ENCODE data around the gene ELMO1.

Gene ELMO1

GRCh38 chr7:36994456-36995112 is 454.1 kb downstream of the ELMO1 start:
- Histone ChIP-seq H3K4me1 (no peaks in the 10 kb centered on the region), H3K79me2 (no peaks in the 10 kb centered on the region), H3K4me3 (ENCODE audit: low read depth, low read length) (no peak overlapping the region), H3K9me3 (ENCODE audit: control insufficient read depth, low read length) (no peaks in the 10 kb centered on the region), H3K36me3 (ENCODE audit: control insufficient read depth, insufficient read depth, low read length) (no peaks in the 10 kb centered on the region), H2AFZ (no peak overlapping the region), H3K27me3 (ENCODE audit: control insufficient read depth, insufficient read depth, low read length) (no peaks in the 10 kb centered on the region), H3K4me2 (ENCODE audit: low read length) (no peak overlapping the region), H3K9ac (no peak overlapping the region), H3K27ac (no peak overlapping the region)
- TF ChIP-seq CTCF (IDR thresholded peaks at IDR 0.05), result no peak

GRCh38 chr7:36986948-36987724 is 461.5 kb downstream of the ELMO1 start:
- Histone ChIP-seq H3K9ac (no peak overlapping the region), H3K9me3 (ENCODE audit: control insufficient read depth, low read length) (no peaks in the 10 kb centered on the region), H3K79me2 (no peaks in the 10 kb centered on the region), H2AFZ (no peak overlapping the region), H3K36me3 (ENCODE audit: control insufficient read depth, insufficient read depth, low read length) (no peaks in the 10 kb centered on the region), H3K27ac (no peak overlapping the region), H3K4me1 (no peaks in the 10 kb centered on the region), H3K4me2 (ENCODE audit: low read length) (no peak overlapping the region), H3K4me3 (ENCODE audit: low read depth, low read length) (no peak overlapping the region), H3K27me3 (ENCODE audit: control insufficient read depth, insufficient read depth, low read length) (no peaks in the 10 kb centered on the region)
- TF ChIP-seq CTCF (IDR thresholded peaks at IDR 0.05), result peak; percentile 74

GRCh38 chr7:36986511-36986933 is 462.1 kb downstream of the ELMO1 start:
- no peak overlapping the region for H3K27ac ChIP-seq
- no peaks in the 10 kb centered on the region for H3K27me3 ChIP-seq (ENCODE audit: control insufficient read depth, insufficient read depth, low read length)
- H3K4me3 ChIP-seq (ENCODE audit: low read depth, low read length), result no peak overlapping the region
- no peak overlapping the region for H3K4me2 ChIP-seq (ENCODE audit: low read length)
- no peak overlapping the region for H3K9ac ChIP-seq
- H3K36me3 ChIP-seq (ENCODE audit: control insufficient read depth, insufficient read depth, low read length), result no peaks in the 10 kb centered on the region
- no peak overlapping the region for H2AFZ ChIP-seq
- no peaks in the 10 kb centered on the region for H3K9me3 ChIP-seq (ENCODE audit: control insufficient read depth, low read length)
- TF ChIP-seq CTCF (IDR thresholded peaks at IDR 0.05), result no peak
- H3K4me1 ChIP-seq, result no peaks in the 10 kb centered on the region
- H3K79me2 ChIP-seq, result no peaks in the 10 kb centered on the region

- Histone ChIP-seq H3K79me2 (no peaks in the 10 kb centered on the region), H3K9me3 (ENCODE audit: control insufficient read depth, low read length) (no peaks in the 10 kb centered on the region), H2AFZ (no peak overlapping the region), H3K9ac (no peak overlapping the region), H3K27ac (no peak overlapping the region), H3K4me3 (ENCODE audit: low read depth, low read length) (no peak overlapping the region), H3K36me3 (ENCODE audit: control insufficient read depth, insufficient read depth, low read length) (no peaks in the 10 kb centered on the region), H3K4me1 (no peaks in the 10 kb centered on the region), H3K4me2 (ENCODE audit: low read length) (no peak overlapping the region), H3K27me3 (ENCODE audit: control insufficient read depth, insufficient read depth, low read length) (no peaks in the 10 kb centered on the region)
- TF ChIP-seq CTCF (IDR thresholded peaks at IDR 0.05), result no peak
These were observed 462.7 kb downstream of the ELMO1 start for GRCh38 chr7:36985866-36986400.
